ENCODE data around the gene PSMC6. TPM values are rescaled to one million over a fixed set of nuclear protein-coding genes. Genes with fewer than 3 reads are reported as not detected.
A peak's percentile ranks its signal among the peaks of the same experiment; 100 is the strongest.

Gene PSMC6
- polyA plus RNA-seq, 1 of the 3 experiments (the other 2 are of a cell fraction) = 37.9 TPM

- peaks cover 5 to 11% of the 10 kb centered on the region in 2 experiments; a peak in 3 of 4 replicates for H3K4me1 ChIP-seq (ENCODE audit: control insufficient read depth in 1 of 2, insufficient read depth in 2 of 2, low read depth in 1 of 2, low read length in 1 of 2)
- H4K20me1 ChIP-seq (ENCODE audit: insufficient read depth) = peaks cover 6% of the 10 kb centered on the region
- H3K9me2 ChIP-seq = no peaks in the 10 kb centered on the region
- no peak overlapping the region for H3K4me3 ChIP-seq (ENCODE audit: low read depth in 2 of 2, low read length in 1 of 2)
- DNase-seq = no peak
- ChIA-PET POLR2A (no interaction called here), CTCF (no interaction called here)
- H3K36me3 ChIP-seq (replicated peaks in 1 of 2; ENCODE audit: control insufficient read depth in 1 of 2, insufficient read depth in 2 of 2, low read length in 1 of 2) = peaks cover 0 to 4% of the 10 kb centered on the region in 2 experiments
- no peak overlapping the region for H2AFZ ChIP-seq (ENCODE audit: low read depth)
- H3K9ac ChIP-seq = no peak overlapping the region
- 69% methylated on average over 3 of the region's 3 CpGs for WGBS (ENCODE audit: low lambda C conversion rate)
- peaks cover 7% of the 10 kb centered on the region for H3F3A ChIP-seq (replicated peaks; ENCODE audit: insufficient read depth)
- no peaks in the 10 kb centered on the region for H3K27me3 ChIP-seq (ENCODE audit: insufficient read depth)
- TF ChIP-seq, protein P1, sequence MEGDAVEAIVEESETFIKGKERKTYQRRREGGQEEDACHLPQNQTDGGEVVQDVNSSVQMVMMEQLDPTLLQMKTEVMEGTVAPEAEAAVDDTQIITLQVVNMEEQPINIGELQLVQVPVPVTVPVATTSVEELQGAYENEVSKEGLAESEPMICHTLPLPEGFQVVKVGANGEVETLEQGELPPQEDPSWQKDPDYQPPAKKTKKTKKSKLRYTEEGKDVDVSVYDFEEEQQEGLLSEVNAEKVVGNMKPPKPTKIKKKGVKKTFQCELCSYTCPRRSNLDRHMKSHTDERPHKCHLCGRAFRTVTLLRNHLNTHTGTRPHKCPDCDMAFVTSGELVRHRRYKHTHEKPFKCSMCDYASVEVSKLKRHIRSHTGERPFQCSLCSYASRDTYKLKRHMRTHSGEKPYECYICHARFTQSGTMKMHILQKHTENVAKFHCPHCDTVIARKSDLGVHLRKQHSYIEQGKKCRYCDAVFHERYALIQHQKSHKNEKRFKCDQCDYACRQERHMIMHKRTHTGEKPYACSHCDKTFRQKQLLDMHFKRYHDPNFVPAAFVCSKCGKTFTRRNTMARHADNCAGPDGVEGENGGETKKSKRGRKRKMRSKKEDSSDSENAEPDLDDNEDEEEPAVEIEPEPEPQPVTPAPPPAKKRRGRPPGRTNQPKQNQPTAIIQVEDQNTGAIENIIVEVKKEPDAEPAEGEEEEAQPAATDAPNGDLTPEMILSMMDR (IDR thresholded peaks at IDR 0.05) = no peak
- TF ChIP-seq NFIC (IDR thresholded peaks at IDR 0.05; ENCODE audit: borderline replicate concordance) = 0 out of 2 replicates have a peak, but pooled peaks have one; percentile 15
- no peak overlapping the region for H3K4me2 ChIP-seq
- H3K9me3 ChIP-seq = no peaks in the 10 kb centered on the region
- H3K79me2 ChIP-seq (ENCODE audit: insufficient read depth) = peaks cover 12% of the 10 kb centered on the region
- H3K27ac ChIP-seq (ENCODE audit: low read depth in 2 of 2, low read length in 1 of 2) = no peak overlapping the region
Observed at GRCh38 chr14:52703225-52703624, 3.8 kb upstream of the PSMC6 start.

- H3K9me3 ChIP-seq = no peaks in the 10 kb centered on the region
- peaks cover 3 to 8% of the 10 kb centered on the region in 2 experiments for H3K36me3 ChIP-seq (replicated peaks in 1 of 2; ENCODE audit: control insufficient read depth in 1 of 2, insufficient read depth in 2 of 2, low read length in 1 of 2)
- H3K4me1 ChIP-seq (ENCODE audit: control insufficient read depth in 1 of 2, insufficient read depth in 2 of 2, low read depth in 1 of 2, low read length in 1 of 2) = peaks cover 9 to 16% of the 10 kb centered on the region in 2 experiments; a peak in 3 of 4 replicates
- peaks cover 10% of the 10 kb centered on the region for H4K20me1 ChIP-seq (ENCODE audit: insufficient read depth)
- DNase-seq = no peak
- no peak overlapping the region for H2AFZ ChIP-seq (ENCODE audit: low read depth)
- peaks cover 17% of the 10 kb centered on the region for H3K79me2 ChIP-seq (ENCODE audit: insufficient read depth)
- 94% methylated on average over 2 of the region's 2 CpGs for WGBS (ENCODE audit: low lambda C conversion rate)
- H3K9me2 ChIP-seq = no peaks in the 10 kb centered on the region
- no peak overlapping the region for H3K9ac ChIP-seq
- no peak overlapping the region for H3K4me2 ChIP-seq
- TF ChIP-seq GABPA (IDR thresholded peaks at IDR 0.05; ENCODE audit: low read depth) (no peak), SMC3 (IDR thresholded peaks at IDR 0.05; ENCODE audit: low read depth, low read length) (no peak), EP300 (IDR thresholded peaks at IDR 0.05; ENCODE audit: borderline replicate concordance in 1 of 2, low read depth in 1 of 2, low read length in 1 of 2) (no peak), SIN3A (IDR thresholded peaks at IDR 0.05; ENCODE audit: borderline replicate concordance, low read depth, low read length) (no peak), FOXJ3 (CRISPR knock-in tag; IDR thresholded peaks at IDR 0.05) (no peak), USF1 (IDR thresholded peaks at IDR 0.05; ENCODE audit: borderline replicate concordance, low read depth) (no peak), GATA2 (CRISPR knock-in tag; IDR thresholded peaks at IDR 0.05) (no peak), RAD21 (IDR thresholded peaks at IDR 0.05; ENCODE audit: low read length) (no peak), NFIC (IDR thresholded peaks at IDR 0.05; ENCODE audit: borderline replicate concordance) (no peak), FOSL2 (IDR thresholded peaks at IDR 0.05; ENCODE audit: borderline replicate concordance, low read depth) (no peak)
- TF ChIP-seq, protein P2, sequence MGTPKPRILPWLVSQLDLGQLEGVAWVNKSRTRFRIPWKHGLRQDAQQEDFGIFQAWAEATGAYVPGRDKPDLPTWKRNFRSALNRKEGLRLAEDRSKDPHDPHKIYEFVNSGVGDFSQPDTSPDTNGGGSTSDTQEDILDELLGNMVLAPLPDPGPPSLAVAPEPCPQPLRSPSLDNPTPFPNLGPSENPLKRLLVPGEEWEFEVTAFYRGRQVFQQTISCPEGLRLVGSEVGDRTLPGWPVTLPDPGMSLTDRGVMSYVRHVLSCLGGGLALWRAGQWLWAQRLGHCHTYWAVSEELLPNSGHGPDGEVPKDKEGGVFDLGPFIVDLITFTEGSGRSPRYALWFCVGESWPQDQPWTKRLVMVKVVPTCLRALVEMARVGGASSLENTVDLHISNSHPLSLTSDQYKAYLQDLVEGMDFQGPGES (IDR thresholded peaks at IDR 0.05; ENCODE audit: low read depth, low read length) = no peak
- TF ChIP-seq, protein P3, sequence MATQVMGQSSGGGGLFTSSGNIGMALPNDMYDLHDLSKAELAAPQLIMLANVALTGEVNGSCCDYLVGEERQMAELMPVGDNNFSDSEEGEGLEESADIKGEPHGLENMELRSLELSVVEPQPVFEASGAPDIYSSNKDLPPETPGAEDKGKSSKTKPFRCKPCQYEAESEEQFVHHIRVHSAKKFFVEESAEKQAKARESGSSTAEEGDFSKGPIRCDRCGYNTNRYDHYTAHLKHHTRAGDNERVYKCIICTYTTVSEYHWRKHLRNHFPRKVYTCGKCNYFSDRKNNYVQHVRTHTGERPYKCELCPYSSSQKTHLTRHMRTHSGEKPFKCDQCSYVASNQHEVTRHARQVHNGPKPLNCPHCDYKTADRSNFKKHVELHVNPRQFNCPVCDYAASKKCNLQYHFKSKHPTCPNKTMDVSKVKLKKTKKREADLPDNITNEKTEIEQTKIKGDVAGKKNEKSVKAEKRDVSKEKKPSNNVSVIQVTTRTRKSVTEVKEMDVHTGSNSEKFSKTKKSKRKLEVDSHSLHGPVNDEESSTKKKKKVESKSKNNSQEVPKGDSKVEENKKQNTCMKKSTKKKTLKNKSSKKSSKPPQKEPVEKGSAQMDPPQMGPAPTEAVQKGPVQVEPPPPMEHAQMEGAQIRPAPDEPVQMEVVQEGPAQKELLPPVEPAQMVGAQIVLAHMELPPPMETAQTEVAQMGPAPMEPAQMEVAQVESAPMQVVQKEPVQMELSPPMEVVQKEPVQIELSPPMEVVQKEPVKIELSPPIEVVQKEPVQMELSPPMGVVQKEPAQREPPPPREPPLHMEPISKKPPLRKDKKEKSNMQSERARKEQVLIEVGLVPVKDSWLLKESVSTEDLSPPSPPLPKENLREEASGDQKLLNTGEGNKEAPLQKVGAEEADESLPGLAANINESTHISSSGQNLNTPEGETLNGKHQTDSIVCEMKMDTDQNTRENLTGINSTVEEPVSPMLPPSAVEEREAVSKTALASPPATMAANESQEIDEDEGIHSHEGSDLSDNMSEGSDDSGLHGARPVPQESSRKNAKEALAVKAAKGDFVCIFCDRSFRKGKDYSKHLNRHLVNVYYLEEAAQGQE (IDR thresholded peaks at IDR 0.05; ENCODE audit: low read depth, low read length) = no peak
- TF ChIP-seq, protein P4, sequence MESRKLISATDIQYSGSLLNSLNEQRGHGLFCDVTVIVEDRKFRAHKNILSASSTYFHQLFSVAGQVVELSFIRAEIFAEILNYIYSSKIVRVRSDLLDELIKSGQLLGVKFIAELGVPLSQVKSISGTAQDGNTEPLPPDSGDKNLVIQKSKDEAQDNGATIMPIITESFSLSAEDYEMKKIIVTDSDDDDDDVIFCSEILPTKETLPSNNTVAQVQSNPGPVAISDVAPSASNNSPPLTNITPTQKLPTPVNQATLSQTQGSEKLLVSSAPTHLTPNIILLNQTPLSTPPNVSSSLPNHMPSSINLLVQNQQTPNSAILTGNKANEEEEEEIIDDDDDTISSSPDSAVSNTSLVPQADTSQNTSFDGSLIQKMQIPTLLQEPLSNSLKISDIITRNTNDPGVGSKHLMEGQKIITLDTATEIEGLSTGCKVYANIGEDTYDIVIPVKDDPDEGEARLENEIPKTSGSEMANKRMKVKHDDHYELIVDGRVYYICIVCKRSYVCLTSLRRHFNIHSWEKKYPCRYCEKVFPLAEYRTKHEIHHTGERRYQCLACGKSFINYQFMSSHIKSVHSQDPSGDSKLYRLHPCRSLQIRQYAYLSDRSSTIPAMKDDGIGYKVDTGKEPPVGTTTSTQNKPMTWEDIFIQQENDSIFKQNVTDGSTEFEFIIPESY (IDR thresholded peaks at IDR 0.05; ENCODE audit: borderline replicate concordance, low read depth) = no peak
- H3K27ac ChIP-seq (ENCODE audit: low read depth in 2 of 2, low read length in 1 of 2) = no peak overlapping the region
- no peaks in the 10 kb centered on the region for H3K27me3 ChIP-seq (ENCODE audit: insufficient read depth)
- CTCF ChIA-PET = no interaction called here
- POLR2A ChIA-PET = no interaction called here
- peaks cover 7% of the 10 kb centered on the region for H3F3A ChIP-seq (replicated peaks; ENCODE audit: insufficient read depth)
- no peak overlapping the region for H3K4me3 ChIP-seq (ENCODE audit: low read depth in 2 of 2, low read length in 1 of 2)
Observed at GRCh38 chr14:52703664-52704063, 3.3 kb upstream of the PSMC6 start.
